Stimulated activated CD8-positive, alpha-beta memory T cell treated with anti-CD3 and anti-CD28 coated beads, Interleukin-12 subunit alpha, Interleukin-12 subunit beta, amount 100 ng/mL, for 24 hours (primary cell): ENCODE data around the gene NINJ2.
"Not testable (repeated sequence)": the region's sequence is repeated elsewhere in the genome, so short reads cannot be mapped to it uniquely, and the experiment has no call there.

ENCODE experiments used
- DNase-seq: peaks from one replicate; pipeline ENCODE4 v3.0.0-alpha.2; 2020; ENCODE audit errors: extremely low read depth

Gene NINJ2, protein sequence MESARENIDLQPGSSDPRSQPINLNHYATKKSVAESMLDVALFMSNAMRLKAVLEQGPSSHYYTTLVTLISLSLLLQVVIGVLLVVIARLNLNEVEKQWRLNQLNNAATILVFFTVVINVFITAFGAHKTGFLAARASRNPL

DNA sequence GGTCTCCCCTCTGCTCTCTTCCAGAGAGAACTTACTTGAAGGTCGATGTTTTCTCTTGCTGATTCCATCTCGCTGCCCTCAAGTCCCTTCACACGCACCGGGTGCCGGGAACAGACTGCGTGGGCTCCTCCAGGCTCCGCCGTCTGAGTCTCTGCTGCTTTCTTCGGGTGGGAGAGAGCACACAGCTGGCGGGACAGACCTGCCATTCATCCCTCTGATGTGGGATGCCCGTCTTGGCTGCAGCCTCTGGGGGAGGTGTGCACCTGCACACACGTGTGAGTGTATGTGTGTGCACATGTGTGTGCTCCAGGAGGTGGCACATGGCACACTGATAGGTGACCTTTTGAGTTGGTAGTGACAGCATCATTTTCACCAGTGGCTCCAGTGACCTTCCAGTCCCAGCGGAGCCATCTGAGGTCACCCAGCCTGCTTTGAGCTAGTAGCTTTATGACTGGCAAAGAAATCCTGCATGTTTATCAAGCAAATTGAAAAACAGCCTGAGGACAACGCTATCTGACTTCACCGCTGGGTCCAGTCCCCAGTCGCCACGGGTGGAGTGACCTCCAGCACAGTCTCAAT is at the start of gene NINJ2:
TSS of gene NINJ2 (minus strand) at position 153 of the 579 bp plus-strand sequence. CDS start at position 68, 85 bp downstream.
- DNase-seq, result no peak

DNA sequence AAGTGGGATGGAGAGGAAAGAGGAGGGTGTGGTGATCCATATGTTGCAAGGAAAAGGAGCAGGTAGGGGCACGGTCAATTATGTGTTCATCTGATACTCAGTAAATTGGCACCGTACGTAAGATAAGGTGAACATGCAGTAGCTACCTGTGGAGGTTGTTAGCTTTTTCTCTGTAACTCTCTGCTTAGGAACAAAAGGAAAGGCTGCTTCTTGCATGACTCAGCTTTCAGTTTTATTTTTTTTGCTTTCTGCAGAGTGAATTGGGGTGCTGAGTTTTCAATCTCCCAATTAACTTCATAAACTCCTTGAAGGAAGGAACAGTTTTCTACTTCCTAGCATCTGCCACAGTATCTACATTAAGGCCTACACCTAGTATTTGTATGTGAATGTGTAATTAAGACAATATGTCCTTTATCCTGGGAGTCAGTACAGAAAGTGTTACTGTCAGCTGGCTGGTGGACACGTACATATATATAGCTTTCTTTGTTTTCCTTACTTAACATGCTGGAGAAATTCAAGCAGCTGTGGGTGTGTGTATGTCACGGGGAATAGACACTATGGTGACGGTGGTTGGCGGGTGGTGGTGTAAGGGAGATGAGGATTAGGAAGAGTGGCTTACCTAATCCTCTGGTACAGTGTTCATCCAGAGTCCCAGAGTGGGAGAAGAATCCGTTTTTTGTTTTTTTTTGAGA is 49.1 kb upstream of the NINJ2 start:
- DNase-seq, result no peak

DNA sequence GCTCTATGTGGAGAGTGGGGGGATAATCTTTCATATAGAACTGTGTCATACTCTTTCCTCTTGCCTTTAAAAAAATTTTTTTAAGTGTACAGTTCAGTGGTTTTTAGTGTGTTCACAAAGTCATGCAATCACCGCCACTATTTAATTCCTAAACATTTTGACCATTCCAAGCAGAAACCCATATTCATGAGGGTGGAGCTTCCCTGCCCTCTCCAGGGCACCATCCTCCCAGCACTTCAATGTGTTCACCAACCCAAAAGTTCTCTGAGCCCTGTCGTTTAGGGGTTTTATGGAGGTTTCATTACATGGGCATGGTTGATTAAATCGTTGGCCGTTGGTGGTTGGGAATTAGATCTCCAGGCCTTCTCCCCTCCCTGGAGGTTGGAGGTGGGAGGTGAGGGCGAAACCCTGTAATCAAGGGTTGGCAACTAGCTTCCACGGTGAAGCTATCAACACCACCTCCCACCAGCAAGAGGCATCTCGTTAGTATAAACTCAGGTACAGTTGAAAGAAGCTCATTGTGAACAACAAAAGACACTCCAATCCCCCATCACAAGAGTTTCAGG is 46.3 kb upstream of the NINJ2 start:
- no peak for DNase-seq

DNA sequence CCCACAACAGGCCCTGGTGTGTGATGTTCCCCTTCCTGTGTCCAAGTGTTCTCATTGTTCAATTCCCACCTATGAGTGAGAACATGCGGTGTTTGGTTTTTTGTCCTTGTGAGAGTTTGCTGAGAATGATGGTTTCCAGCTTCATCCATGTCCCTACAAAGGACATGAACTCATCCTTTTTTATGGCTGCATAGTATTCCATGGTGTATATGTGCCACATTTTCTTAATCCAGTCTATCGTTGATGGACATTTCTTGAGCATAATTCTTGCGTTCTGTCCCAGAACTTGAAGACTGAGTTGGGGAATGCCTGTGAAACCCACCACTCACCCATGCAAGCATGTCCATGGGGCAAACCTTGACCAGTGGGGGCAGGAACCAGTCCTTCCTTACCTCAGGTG is 44.8 kb upstream of the NINJ2 start:
- not testable (repeated sequence) for DNase-seq

DNA sequence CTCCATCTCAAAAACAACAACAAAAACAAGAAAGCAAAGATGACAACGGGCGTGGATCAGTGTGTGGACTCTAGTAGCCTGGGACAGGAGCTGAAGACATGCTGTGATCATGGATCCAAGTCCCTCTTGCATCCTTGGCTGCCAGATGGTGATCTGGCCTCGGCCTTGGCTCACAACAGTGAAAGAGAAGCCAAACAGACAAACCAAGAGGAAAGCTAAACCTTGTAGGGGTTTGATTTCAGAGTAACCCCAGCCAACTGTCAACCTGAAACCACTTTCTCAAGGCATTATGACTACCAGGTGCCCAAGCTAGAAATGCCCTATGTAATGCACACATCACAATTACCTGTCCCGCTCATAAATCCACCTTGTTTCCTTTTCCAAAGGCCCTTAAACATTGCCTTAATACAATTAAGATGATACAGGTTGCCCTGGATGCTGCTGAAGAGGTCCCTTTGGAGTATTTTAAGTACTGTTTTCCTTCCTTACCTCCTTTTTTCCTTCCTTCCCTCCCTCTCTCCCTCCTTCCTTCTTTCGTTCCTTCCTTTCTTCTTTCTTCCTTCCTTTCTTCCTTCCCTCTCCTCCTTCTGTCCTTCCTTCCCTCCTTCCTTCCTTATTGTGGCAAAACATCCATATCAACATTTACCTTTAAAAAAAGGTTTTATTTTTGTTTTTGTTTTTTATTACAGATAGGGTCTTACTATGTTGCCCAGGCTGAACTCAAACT is 41.4 kb upstream of the NINJ2 start:
- DNase-seq, result no peak

DNA sequence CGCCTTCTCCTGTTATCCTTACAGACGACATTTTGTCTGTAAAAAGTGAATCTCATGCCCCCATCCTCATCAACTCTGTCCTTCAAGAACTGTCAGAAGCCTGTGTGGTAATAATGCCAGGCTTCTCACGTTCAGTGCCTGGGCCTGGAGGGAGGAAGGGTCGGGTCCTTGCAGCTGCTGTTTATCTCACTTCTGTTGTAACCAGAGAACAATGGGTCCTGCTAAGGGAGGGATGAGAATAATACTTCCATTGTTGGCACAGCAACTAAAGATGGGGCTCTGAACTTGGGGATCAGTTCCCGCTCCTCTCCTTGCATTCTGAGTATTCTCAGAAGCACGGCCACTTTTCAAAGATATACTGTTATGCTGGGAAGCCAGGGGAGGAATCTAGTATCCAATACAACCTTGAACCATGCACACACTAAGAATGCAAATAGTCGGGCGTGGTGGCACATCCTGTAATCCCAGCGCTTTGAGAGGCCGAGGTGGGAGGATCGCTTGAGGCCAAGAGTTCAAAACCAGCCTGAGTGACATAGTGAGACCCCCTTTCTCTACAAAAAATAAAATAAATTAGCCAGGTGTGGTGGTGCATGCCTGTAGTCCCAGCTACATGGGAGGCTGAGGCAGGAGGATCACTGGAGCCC is 38.8 kb upstream of the NINJ2 start:
- no peak for DNase-seq

DNA sequence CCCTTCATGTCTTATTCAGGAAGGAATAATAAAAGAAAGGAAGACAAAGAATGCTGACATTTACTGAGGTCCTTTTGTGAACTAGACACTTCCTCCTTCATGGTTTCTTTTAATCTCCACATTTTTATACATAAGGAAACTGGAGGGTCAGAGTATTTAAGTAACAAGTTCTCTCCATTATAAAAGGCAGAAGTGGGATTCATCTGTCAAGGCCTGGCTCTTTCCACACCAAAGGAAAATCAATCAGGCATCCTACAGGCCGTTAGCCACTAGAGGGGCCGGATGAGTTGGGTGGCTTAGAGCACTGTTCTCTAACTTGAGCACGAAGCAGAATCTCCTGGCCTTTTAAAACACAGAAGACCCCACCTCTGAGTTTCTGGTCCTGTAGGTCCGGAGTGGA is 36.8 kb upstream of the NINJ2 start:
- DNase-seq, result no peak

DNA sequence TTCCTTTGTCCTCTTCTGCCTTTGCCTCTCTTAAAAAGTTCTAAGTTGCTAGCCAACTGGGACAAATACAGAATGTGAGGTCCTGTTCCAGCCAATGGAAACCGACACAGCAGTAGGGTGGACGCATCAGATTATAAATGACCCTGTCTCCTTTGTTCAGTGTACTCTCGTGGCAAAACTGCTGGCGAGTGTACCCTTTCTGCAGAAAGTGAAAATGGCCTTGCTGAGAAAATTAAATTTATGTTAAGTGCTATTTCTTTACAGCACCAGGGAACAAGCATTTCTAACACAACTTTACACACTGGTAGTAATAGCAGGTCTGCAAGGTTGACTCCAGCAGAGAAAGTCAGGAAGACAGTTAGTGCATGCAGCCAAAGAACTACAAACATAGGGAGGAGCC is 35.0 kb upstream of the NINJ2 start:
- not testable (repeated sequence) for DNase-seq

DNA sequence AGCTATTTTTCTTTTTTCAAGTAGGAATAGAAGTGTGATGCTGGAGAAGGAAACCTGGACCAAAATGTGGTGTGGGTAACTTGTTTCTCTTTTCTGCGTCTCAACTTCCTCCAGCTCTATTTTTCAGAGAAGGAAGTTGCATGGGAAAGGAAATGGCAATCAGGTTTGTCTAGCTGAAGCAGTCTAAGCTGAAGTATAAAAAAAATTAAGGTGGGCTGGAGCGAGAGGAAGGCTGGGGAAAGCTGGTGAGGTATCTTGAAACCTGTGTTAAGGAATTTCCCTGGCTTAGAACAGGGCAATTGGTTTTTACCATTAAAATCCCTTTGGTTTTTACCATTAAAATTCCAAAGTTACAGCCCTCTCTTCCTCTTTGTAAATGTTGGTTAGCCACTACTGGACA is 34.2 kb upstream of the NINJ2 start:
- no peak for DNase-seq

DNA sequence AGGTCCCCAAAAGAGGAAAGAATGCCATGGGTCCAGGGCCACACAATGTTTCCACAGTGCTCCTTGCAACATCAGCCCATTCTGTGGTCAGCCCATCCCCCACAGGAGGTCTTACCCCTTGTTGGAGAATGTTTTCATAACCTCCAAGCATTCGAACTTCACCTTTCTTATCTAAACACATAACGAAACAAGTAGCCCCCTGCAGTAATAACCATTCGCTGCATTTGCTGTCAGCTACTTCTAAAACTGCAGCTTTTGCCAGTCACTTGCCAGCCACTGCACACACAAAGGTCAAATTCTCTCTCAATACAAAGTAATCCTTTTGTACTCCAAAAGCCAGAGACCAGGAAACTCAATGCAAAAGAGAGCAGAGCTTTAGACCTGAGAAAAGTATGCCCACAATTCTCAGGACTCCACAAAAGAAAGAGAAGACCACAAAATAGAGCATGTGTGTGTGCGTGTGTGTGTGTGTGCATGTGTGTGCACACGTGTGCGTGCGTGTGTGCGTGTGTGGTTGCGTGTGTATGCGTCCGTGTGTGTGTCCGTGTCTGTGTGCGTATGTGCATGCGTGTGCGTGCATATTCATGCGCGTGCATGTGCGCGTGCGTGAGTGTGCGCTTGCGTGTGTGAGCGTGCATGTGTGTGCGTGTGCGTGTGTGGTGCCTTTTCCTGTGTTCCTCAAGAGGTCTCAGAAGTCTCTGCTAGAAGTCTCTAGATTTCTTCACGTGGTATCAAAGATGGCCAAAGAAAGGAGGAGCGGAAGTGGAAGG is 31.7 kb upstream of the NINJ2 start:
- DNase-seq, result no peak

DNA sequence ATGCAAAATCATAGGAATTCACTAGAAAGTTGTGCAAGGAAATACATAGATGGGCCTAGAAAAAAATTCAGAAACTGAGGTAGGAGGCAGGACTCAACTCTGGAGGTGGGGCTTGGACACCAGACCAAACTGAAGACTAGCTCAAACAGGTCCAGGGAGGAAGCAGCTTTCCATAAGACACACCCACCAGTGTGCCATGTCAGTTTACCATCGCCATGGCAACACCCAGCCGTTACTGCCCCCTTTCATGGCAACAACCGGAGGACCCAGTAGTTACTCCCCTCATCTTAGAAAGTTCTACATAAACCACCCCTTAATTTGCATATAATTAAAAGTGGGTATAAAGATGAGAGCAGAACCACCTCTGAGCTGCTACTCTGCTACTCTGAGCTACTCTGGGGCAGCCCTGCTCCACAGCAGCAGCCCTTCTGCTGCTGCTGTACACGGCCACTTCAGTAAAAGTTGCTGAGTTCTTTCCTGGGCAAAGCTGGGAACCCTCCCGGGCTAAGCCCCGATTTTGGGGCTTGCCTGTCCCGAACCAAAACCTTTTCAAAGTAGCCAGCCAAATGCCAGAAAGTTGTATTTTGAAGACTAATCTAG is 30.8 kb upstream of the NINJ2 start:
- DNase-seq, result no peak

DNA sequence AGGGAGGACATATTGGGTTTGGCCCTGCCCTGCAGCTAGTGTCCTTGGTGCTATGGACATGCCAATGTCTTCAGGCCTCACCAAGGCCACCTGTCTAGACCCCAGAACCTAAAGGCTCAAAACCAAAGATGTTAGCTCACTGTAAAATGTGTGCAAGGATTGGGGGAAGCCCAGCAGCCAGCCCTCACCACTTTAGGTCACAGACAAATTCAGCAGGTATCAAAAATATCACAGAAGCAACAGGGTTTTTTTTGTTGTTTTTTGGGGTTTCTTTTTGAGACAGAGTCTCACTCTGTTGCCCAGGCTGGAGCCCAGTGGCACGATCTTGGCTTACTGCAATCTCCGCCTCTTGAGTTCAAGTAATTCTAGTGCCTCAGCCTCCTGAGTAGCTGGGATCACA is 29.0 kb upstream of the NINJ2 start:
- DNase-seq, result no peak

DNA sequence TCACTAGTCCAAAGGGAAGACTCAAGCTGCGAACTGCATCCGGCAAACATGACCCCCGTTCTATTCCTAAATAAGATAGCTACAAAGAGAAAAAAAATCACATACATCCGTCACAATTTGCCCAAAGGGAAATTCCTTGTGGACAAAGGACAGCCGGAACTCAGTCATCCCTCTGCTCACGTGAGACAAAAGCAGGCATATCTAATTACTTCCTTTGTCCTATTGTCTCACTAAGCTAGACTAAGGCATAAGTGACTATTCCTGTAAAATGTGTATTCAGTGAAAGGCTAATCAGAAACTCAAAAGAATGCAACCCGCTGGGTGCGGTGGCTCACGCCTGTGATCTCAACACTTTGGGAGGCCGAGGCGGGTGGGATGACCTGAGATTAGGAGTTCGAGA is 27.2 kb upstream of the NINJ2 start:
- no peak for DNase-seq

DNA sequence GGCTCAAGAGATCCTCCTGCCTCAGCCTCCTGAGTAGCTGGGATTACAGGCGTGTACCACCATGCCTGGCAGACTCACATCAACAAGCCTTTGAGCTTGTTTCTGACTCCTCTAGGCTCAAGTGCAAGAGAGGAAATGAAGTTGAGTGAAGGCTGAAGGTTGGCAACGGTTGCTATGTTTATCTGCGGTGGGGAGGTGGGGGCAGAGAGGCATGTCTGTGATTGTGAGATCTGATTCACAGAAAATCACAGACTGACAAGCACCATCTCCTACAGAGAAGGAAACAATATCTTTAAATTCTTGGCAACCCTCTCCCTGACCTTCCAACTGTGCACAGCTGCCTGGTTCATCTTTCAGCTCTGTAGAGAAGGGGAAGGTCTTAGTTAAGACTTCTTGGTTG is 22.1 kb upstream of the NINJ2 start:
- peak; percentile 46 for DNase-seq

DNA sequence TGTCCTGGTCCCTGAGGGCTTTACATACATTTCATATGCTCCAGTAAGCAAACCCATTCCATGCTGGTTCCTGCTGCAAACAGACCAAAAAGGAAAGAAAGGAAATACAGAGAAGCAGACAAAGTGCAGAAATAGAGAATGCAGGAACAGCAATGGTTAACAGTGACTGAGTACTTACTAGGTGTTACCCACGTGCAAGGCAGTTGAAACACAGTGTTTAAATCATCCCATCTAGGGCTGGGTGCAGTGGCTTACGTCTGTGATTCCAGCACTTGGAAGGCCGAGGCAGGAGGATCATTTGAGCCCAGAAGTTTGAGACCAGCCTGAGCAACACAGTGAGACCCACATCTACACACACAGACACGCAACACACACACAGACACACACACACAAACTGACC is 21.2 kb upstream of the NINJ2 start:
- DNase-seq, result no peak

DNA sequence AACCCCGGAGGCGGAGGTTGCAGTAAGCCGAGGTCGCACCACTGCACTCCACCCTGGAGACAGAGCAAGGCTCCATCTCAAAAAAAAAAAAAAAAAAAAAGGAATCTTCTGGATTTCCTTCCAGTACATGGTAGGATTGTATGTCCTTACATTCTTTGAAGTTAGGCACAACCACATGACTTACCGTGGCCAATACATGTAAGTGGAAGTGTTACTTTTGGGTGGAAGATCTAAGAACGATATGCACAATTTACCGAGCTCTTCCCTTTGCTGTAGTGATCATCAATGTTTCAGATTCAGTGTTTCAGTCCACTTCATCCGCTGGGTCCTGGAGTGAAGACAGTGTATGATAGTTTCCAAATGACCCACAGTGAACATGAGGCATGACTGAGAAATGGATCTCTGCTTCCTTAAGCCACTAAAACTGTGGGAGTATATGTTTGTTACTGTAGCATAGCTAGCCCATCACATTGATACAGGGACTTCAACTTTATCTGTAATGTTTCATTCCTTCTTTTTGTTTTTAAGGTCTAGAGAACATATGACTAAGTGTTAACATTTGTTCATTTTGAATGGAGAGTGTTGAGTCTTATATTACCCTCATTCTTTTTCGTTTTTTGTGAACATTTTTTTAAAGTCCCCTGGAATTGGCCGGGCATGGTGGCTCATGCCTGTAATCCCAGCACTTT is 18.5 kb upstream of the NINJ2 start:
- no peak for DNase-seq

DNA sequence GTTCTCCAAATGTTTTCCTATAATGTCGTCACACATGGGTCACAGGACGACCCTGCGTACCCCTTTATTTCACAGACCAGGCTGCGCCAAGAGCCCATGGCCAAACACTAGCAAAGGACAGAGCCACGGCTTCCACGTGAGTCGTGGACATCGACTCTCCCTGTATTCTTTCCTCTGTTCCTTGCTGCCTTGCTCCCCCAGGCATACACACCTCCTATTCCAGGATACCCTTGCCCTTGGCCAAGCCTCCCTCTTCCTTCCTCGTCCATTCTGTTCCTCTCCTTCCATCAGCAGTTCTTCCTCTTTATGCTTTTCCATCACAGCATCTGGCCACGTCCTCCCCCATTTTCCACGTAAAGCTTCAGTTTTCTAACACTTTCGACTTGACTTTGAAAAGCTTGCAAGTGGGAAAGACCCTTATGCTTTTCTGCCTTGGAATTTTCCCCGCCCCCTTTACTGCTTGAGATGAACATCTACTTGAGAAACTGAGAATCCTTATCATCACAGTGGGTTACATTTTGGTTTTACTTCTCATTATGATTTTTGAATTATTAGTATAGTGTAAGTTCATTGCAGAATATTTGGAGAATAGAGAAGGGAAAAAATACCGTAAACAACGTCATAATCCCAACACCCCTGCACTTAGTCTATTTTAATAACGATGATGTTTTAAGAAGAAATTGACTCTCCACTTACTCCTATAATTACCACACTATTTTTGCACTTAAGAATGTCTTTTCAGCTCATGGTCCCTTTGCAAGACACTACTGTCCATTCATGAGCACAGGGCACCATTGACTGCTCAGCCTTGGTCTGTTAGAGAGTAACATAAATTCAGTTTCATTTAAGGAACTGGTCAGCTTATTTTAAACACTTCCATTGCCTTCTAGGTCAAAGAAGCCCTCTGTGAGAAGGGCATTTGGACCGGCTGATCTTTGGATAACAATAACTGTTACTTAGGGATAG is 15.8 kb upstream of the NINJ2 start:
- DNase-seq, result no peak

DNA sequence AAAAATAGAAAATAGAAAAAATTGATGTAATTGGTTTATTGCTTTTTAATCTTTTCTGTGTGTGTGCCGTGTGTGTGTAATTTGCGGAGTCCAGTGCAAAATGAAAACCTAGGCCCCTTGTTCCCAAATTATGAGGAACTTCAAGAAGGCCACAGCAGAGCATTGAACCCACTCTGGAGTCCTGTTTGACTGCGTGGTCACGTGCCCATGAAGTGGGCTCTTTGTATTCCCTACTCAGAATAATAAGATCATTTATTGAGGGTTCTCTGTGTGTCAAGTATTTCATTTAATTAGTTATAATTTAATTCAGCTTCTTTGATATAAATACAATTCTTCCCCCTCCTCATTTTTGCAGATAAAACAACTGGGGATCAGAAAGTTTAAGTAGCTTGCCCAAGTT is 12.3 kb upstream of the NINJ2 start:
- no peak for DNase-seq

DNA sequence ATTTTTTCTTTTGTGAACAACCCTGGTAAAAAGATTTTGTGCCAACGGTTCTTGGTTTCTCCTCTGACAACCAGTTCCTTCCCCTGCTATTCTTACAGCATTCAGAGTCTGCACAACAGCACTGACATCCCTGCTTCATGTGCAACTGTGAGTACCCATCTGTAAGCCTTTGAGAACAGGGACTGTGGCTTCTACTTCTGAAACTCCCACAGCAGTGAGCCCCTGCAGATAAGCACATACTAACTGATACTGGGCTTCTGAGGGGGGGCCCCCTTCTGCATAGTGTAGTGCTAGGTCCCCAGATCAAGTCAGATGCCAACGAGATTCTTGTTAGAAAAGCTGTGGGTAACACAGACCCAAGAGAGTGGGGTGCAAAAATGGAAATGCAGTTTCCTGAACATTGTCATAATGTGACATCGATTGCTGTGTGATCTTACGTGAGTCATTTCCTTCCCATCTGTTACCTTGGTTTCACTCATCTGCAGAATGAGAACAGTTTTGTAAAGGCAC is 11.1 kb upstream of the NINJ2 start:
- DNase-seq, result peak; percentile 64
